ENCODE measurements around the gene ATXN7L1.

ATXN7L1 gene

DNA sequence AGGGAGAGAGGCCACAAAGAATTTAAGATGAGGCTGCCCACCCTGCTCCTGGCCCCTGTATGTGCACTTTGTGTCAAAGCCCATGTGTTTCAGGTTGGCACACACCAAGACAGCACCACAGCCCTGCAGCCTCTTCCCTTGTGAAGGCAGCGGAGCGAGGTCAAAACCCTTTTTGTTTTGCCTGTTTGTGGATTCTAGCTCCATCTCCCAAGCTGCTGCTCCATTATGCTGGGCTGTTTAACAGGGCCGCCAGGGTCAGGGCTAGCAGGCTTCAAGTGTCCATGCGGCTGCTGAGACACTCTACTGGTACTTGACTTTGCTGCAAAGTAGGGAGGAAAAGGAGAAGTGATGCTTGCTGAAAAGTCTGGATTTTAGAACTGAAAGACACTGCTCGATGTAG, 152.8 kb downstream of the ATXN7L1 start:
- Histone ChIP-seq H3K27me3 (replicated peaks; ENCODE audit: insufficient read depth, low read length) (no peaks in the 10 kb centered on the region), H4K20me1 (ENCODE audit: insufficient read depth, low read length) (no peaks in the 10 kb centered on the region), H3K9me2 (replicated peaks; ENCODE audit: insufficient read depth, low read length) (no peaks in the 10 kb centered on the region), H3F3A (ENCODE audit: insufficient read depth, low read length) (no peaks in the 10 kb centered on the region), H3K4me1 (ENCODE audit: low read length) (no peaks in the 10 kb centered on the region), H2AFZ (ENCODE audit: low read length) (no peak overlapping the region), H3K9ac (ENCODE audit: low read length) (no peak overlapping the region), H3K79me2 (ENCODE audit: low read length) (no peaks in the 10 kb centered on the region), H3K4me2 (ENCODE audit: low read depth, low read length) (no peak overlapping the region), H3K4me3 (ENCODE audit: low read length) (no peak overlapping the region), H3K36me3 (replicated peaks; ENCODE audit: insufficient read depth, low read length) (no peaks in the 10 kb centered on the region), H3K27ac (ENCODE audit: low read length) (no peak overlapping the region), H3K9me3 (replicated peaks; ENCODE audit: insufficient read depth, low read length) (no peaks in the 10 kb centered on the region)
- no peak for DNase-seq
- TF ChIP-seq EZH2phosphoT487 (IDR thresholded peaks at IDR 0.05; ENCODE audit: low read length) (no peak), CTCF (IDR thresholded peaks at IDR 0.05; ENCODE audit: low read length) (no peak), EZH2 (optimal IDR thresholded peaks at IDR 0.05; ENCODE audit: low read depth, low read length) (no peak)

GRCh38 chr7:105721571-105722104, 154.8 kb downstream of the ATXN7L1 start:
- no peak overlapping the region for H2AFZ ChIP-seq (ENCODE audit: low read length)
- H3F3A ChIP-seq (ENCODE audit: insufficient read depth, low read length) = no peaks in the 10 kb centered on the region
- no peaks in the 10 kb centered on the region for H3K36me3 ChIP-seq (replicated peaks; ENCODE audit: insufficient read depth, low read length)
- H3K4me1 ChIP-seq (ENCODE audit: low read length) = no peaks in the 10 kb centered on the region
- no peak overlapping the region for H3K4me2 ChIP-seq (ENCODE audit: low read depth, low read length)
- no peak overlapping the region for H3K27ac ChIP-seq (ENCODE audit: low read length)
- no peak overlapping the region for H3K9ac ChIP-seq (ENCODE audit: low read length)
- no peaks in the 10 kb centered on the region for H3K27me3 ChIP-seq (replicated peaks; ENCODE audit: insufficient read depth, low read length)
- no peak overlapping the region for H3K4me3 ChIP-seq (ENCODE audit: low read length)
- H3K9me3 ChIP-seq (replicated peaks; ENCODE audit: insufficient read depth, low read length) = no peaks in the 10 kb centered on the region
- H3K79me2 ChIP-seq (ENCODE audit: low read length) = no peaks in the 10 kb centered on the region
- TF ChIP-seq EZH2phosphoT487 (IDR thresholded peaks at IDR 0.05; ENCODE audit: low read length) = no peak
- TF ChIP-seq EZH2 (optimal IDR thresholded peaks at IDR 0.05; ENCODE audit: low read depth, low read length) = no peak
- TF ChIP-seq CTCF (IDR thresholded peaks at IDR 0.05; ENCODE audit: low read length) = no peak
- H4K20me1 ChIP-seq (ENCODE audit: insufficient read depth, low read length) = no peaks in the 10 kb centered on the region
- no peak for DNase-seq
- no peaks in the 10 kb centered on the region for H3K9me2 ChIP-seq (replicated peaks; ENCODE audit: insufficient read depth, low read length)

GRCh38 chr7:105719919-105720318, 156.5 kb downstream of the ATXN7L1 start:
- H3K4me2 ChIP-seq (ENCODE audit: low read depth, low read length) = no peak overlapping the region
- H4K20me1 ChIP-seq (ENCODE audit: insufficient read depth, low read length) = no peaks in the 10 kb centered on the region
- H3K4me3 ChIP-seq (ENCODE audit: low read length) = no peak overlapping the region
- H3F3A ChIP-seq (ENCODE audit: insufficient read depth, low read length) = no peaks in the 10 kb centered on the region
- no peaks in the 10 kb centered on the region for H3K4me1 ChIP-seq (ENCODE audit: low read length)
- H3K27ac ChIP-seq (ENCODE audit: low read length) = no peak overlapping the region
- DNase-seq = no peak
- H2AFZ ChIP-seq (ENCODE audit: low read length) = no peak overlapping the region
- TF ChIP-seq EZH2phosphoT487 (IDR thresholded peaks at IDR 0.05; ENCODE audit: low read length) = no peak
- no peak for TF ChIP-seq CTCF (IDR thresholded peaks at IDR 0.05; ENCODE audit: low read length)
- no peak for TF ChIP-seq EZH2 (optimal IDR thresholded peaks at IDR 0.05; ENCODE audit: low read depth, low read length)
- no peaks in the 10 kb centered on the region for H3K27me3 ChIP-seq (replicated peaks; ENCODE audit: insufficient read depth, low read length)
- H3K36me3 ChIP-seq (replicated peaks; ENCODE audit: insufficient read depth, low read length) = no peaks in the 10 kb centered on the region
- H3K9me2 ChIP-seq (replicated peaks; ENCODE audit: insufficient read depth, low read length) = no peaks in the 10 kb centered on the region
- H3K9ac ChIP-seq (ENCODE audit: low read length) = no peak overlapping the region
- no peaks in the 10 kb centered on the region for H3K79me2 ChIP-seq (ENCODE audit: low read length)
- no peaks in the 10 kb centered on the region for H3K9me3 ChIP-seq (replicated peaks; ENCODE audit: insufficient read depth, low read length)

All from MM.1S (cell line).